COLO668 (cell line): ENCODE measurements around the gene KIAA1671.

Experiments used
- DNase-seq: peaks from one replicate; lab custom pipeline; 2025; ENCODE audit not compliant: unreplicated experiment; lab: John Stamatoyannopoulos, UW

KIAA1671 gene

DNA sequence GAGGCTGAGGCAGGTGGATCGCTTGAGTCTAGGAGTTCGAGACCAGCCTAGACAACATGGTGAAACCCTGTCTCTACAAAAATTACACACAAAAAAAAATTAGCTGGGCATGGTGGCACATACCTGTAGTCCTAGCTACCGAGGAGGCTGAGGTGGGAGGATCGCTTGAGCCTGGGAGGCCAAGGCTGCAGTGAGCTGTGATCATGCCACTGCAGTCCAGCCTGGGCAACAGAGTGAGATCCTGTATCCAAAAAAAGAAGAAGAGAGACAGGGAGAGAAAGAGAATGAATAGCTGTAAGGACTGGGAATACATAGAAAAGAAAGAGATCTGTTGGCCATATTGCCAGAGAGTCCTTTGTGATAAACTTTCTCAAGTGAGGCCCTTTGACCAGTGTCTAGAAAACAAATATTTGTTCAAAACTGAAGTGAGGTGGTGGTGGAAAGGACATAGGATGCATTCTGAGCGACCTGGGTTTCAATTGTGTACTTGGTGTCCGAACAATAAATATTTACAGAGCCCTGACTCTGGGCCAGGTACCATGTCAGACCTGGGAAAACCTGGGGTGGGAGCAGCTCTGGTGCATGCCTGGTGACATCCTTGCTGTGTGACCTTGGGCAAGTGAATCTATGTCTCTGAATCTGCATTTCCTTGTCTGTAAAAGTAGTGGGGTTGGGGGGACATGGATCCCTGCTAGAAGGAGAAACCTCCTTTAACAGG is 157.5 kb downstream of the KIAA1671 start:
- DNase-seq = peak; percentile 53

- DNase-seq = no peak
These were observed 158.0 kb downstream of the KIAA1671 start for GRCh38 chr22:25110596-25110845.

DNA sequence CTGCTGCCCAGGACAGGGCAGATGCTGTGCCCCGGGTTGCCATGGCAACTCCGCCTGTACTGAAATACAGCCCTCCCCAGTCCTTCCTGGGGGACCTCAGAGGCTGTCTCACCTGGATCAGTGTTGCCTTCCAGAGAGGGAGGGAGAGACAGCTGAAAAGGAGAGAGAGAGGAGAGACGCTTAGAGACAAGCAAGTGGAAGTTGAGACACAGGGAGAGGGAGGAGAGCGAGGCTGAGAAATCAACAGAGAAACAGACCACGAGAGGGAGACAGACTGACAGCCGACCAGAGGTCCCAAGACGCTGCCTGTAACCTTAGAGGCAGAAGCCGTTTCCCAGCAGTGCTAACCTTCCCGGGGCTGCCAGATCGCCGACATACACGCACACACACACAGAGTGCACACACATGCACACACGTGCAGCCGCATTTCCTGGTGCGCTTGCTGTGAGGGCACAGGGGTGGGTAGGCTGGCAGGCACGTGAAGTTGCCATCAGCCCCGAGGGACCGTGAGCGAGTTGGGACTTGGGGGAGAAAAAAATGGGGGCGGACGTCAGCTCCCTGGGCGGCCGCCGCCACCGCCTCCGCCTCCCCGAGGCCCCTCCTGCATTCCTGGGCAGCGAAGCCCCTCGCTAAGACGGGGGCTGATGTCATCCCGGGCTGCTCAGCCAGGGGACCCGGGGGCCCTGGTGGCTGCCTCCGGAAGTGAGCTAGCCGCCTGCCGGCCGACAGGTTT is 158.5 kb downstream of the KIAA1671 start:
- DNase-seq = peak; percentile 97

DNA sequence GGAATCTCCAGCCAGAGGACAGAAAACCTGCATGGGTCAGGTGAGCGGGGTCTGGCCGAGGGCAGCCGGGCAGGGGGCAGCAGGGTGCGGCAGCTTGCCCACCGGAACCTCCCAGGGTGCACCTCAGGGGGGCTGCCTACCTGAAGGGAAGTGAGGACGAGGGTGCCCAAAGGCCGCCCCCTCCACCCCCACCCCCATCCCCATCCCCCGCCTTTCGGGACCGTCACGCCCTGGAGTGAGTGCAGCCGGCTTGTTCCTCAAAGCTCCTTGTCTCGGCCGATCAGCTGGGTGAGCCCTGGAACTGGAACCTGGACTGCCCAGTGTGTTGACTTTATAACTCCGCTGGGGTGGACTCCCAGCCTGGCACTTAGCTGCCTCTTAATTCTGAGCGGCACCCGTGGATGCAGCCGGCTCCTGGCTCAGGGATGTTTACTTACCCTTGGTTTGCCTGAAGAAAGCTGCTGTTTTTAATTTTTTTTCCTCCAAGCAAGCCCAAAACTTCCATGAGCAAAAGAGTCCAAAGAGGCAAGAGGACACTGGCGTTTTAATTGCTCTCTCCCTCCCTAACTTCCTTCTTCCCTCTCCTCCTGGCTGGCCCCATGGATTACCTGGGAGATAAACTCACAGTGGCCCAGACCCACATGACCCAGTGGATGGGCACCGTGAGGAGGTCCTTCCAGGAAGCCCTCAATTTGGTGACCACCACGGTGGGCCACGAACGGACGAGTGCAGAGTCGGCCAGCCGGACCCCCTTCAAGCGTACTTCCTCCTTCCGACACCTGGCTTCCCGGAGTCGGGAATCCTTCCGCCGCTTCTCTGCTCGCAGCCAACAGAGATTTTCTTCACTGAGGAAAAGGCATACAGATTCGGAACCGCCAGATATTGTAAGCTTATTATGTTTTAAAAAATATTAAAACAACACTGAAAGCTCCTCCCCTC is 159.3 kb downstream of the KIAA1671 start:
- DNase-seq = peak; percentile 62

DNA sequence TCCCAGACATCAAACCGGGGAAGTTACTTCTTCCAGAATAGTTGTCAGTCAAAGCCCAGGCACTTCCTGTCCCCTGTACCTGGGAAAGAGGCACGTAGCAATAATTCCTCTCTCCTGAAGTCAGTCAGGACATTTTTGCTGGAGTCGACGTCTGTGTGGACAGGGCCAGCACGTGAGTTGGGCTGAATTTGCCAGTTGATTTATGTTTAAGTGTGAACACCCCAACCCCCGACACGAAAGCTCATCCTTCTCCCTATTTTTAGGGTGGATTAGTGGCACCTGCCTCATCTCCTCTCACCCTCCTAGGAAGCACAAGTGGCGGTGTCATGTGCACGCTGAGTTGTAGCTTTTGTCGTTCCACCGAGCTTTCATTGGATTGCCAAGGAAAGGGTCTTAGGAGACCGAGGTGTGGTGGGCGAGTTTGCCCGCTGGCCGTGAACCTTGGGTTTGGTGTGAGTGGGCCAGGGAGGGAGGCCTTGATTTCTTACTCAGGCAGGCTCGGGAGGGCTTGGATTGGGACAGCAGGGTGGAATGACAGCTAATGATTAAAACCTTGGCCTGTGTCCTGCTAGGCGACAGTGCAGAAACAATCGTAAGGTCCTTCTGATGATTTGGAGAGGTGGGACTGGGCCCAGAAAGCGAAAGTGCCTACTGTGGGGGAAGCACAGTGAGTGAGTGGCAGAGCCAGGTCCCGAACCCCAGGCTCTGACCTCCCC is 160.2 kb downstream of the KIAA1671 start:
- peak; percentile 49 for DNase-seq

DNA sequence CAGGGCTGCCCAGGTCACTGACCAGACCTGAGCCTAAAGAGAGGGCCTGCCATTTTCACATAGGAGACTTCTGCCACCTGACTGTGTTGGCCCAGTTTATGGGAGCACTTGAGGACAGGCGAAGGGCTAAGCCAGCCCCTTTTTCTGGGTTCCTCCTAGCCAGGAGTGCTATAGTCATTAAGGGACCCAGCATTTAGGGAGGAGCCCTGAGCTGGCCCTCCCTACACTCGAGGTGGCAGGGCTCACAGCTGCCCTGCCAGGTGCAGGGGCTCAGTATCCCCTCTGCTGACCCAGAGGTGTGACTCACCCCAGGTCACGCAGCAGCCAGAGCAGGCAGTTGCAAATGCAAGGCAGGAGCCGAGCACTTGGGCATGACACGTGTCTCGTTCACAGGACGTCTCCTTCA is 160.8 kb downstream of the KIAA1671 start:
- peak; percentile 91 for DNase-seq

- DNase-seq = peak; percentile 12
These were observed 162.2 kb downstream of the KIAA1671 start for GRCh38 chr22:25114369-25115362.

DNA sequence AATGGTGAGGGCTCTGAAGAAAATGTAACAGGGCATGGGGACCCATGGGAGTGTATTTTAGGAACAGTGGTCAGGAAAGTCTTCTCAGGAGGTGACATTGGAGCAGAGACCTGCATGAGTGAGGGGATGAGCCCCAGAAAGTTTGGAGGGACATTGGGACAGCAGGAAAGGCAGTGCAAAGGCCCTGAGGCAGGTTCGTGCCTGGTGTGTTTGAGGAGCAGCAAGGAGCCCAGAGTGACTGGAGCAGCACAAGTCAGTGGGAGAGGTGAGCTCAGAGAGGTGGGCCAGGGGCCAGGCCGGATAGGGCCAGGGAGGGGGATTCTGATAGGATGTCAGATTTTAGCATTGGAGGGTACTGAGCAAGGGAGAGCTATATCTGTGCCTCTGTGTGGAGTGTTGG is 167.1 kb downstream of the KIAA1671 start:
- no peak for DNase-seq

GRCh38 chr22:25120093-25120561 is 167.6 kb downstream of the KIAA1671 start:
- peak; percentile 75 for DNase-seq

- DNase-seq = no peak
These were observed 168.3 kb downstream of the KIAA1671 start for GRCh38 chr22:25120761-25121212.

- no peak for DNase-seq
These were observed 169.7 kb downstream of the KIAA1671 start for GRCh38 chr22:25122136-25122764.

- DNase-seq = no peak
These were observed 171.2 kb downstream of the KIAA1671 start for GRCh38 chr22:25123677-25124076.

DNA sequence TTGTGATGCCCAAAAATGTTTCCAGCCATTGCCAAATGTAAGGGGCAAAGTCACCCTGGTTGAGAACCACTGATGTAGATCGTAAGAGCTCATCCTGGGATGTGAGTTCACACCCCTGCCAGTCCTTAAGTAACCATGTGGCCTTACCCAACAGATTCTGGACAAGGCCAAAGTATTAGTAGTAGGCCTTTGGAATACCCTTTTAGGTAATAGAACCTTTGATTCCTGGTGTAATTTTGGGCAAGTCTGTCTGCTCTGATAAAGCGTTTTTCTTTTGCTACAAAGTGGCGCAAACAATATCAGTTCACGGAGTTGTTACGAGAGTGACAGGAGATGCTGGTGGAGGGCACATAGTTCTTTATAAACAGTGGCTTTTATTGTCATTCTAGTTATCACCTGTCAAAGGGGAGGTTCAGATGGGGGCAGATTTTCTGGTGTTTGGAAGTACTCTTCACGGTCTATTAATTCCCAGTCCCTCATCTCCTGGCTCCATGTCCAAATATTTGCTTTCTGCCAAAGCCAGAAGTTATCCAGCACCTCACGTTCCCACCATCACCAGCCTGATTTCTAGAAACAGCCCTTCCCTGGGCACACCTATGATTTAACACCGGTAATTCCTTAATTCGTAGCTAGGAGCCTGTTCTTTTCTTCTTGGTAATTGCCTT is 173.3 kb downstream of the KIAA1671 start:
- peak; percentile 68 for DNase-seq

DNA sequence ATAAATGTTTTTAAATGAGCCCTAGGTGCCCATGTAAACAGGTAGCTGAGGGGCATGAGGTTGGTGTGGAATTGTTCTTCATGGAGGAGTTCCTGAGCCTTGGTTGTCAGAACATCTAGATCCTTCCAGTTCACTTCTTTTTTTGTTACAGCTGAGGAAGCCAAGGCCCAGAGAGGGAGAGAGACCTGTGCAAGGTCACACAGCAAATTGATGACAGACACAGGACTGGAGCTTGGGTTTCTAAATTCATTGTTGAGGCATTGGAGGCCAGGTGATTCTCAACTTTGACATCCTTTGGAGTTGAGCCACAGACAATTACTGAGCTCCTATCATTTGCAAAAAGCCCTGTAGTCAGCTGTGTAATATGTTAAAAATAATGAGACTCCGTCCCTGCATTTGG is 174.0 kb downstream of the KIAA1671 start:
- DNase-seq = no peak

DNA sequence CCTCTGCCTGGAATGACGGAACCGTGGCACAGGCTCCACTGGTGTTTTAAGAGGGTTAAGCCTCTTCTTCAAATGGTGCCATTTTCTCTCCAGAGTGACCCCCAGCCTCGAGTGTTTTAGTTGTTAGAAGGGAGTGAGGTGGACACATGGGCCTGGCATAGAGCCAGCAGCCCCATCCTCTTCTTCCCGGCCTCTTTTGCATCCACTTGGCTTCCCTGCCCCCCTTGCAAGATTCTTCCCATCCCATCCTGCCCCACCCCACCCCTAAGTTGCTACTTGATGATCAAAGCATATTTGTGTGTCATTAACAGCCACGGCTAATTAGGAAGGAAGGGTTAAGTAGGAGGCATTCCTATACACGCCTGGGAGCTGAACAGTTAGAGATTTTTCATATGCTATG is 174.8 kb downstream of the KIAA1671 start:
- DNase-seq = no peak

- DNase-seq = peak; percentile 9
These were observed 177.9 kb downstream of the KIAA1671 start for GRCh38 chr22:25130462-25130861.

DNA sequence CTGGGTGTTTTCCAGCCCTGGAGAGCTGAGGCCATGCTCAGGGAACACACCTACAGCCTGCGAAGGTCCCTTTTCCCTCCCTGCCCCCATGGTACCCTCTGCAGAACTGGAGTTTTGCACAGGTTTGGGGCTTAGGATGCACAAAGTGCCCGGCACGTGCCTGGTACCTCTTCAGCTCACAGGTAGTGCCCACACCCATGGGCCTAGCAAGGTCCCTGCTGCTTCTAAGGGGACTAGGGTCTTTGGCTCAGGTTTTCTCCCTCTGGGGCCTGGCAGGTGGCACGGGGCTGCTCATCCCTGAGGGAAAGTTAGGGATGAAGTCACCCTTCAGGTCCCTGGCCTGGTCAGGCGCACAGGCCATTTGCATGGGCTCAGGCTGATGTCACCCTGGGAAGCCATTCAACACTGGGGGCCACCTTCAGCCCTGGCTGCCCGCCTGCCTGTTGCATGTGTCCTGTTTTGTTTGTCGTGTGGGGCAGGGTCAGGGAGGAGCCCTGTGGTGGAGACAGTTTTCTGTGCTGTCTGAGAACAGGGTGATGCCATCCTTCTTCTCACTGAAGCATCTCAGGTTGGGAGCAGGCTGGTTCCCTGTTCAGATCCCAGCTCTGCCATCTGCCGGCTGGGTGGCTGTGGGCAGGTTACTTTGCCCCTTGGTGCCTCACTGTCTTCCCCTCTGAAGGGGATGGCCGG is 178.8 kb downstream of the KIAA1671 start:
- DNase-seq = peak; percentile 80

DNA sequence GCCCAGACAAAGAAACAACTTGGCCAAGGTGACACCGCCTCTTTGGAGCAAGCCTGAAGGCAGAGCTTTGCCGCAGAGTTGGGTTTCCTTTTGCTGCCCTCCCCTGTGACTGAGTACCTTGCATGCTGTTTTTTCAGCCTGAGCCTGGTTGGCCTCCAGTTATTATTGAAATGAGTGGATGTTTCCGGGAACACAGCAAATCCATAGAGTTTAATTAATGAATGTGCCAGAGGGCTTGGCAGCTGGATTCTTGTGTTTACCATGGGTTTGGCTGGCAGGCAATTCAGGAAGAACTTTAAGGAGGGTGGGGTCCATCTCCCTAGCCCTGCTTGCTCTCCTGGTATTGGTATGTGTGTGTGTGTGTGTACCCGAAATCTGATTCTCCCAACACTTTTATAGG is 181.5 kb downstream of the KIAA1671 start:
- DNase-seq = peak; percentile 46
